Measurements from ENCODE around the gene STT3A.
"Not testable (repeated sequence)": the region's sequence is repeated elsewhere in the genome, so short reads cannot be mapped to it uniquely, and the experiment has no call there.

The STT3A gene

GRCh38 chr11:125568970-125569914, 23.4 kb upstream of the STT3A start, which contains the start of gene EI24:
TSS of gene EI24 (plus strand) at chr11:125569477. CDS start at chr11:125572528, 3,051 bp downstream.
- peak; percentile 98 for DNase-seq (ENCODE audit: low read depth)
- Histone ChIP-seq H3K27me3 (replicated peaks; ENCODE audit: control insufficient read depth, insufficient read depth, low read length) (no peaks in the 10 kb centered on the region), H3K36me3 (ENCODE audit: control insufficient read depth, insufficient read depth, low read length, severe bottlenecking) (peaks cover 19% of the 10 kb centered on the region), H3K9ac (ENCODE audit: low read length) (peak within 1 kb of the TSS; percentile 98), H3K4me1 (ENCODE audit: control insufficient read depth, insufficient read depth, low read length) (peaks cover 20% of the 10 kb centered on the region), H3K9me3 (ENCODE audit: control insufficient read depth, low read length) (no peaks in the 10 kb centered on the region), H3K4me3 (ENCODE audit: low read length) (peak within 1 kb of the TSS; percentile 98)

- Histone ChIP-seq H3K4me3 (ENCODE audit: low read length) (peak overlapping the region; percentile 98), H3K36me3 (ENCODE audit: control insufficient read depth, insufficient read depth, low read length, severe bottlenecking) (peaks cover 28% of the 10 kb centered on the region), H3K4me1 (ENCODE audit: control insufficient read depth, insufficient read depth, low read length) (peaks cover 20% of the 10 kb centered on the region), H3K9ac (ENCODE audit: low read length) (peak overlapping the region; percentile 98), H3K27me3 (replicated peaks; ENCODE audit: control insufficient read depth, insufficient read depth, low read length) (no peaks in the 10 kb centered on the region), H3K9me3 (ENCODE audit: control insufficient read depth, low read length) (no peaks in the 10 kb centered on the region)
- peak; percentile 19 for DNase-seq (ENCODE audit: low read depth)
Observed at GRCh38 chr11:125569915-125570621, 22.6 kb upstream of the STT3A start.

- Histone ChIP-seq H3K9me3 (ENCODE audit: control insufficient read depth, low read length) (no peaks in the 10 kb centered on the region), H3K4me1 (ENCODE audit: control insufficient read depth, insufficient read depth, low read length) (peaks cover 20% of the 10 kb centered on the region), H3K36me3 (ENCODE audit: control insufficient read depth, insufficient read depth, low read length, severe bottlenecking) (peaks cover 37% of the 10 kb centered on the region), H3K9ac (ENCODE audit: low read length) (peak overlapping the region; percentile 98), H3K27me3 (replicated peaks; ENCODE audit: control insufficient read depth, insufficient read depth, low read length) (no peaks in the 10 kb centered on the region), H3K4me3 (ENCODE audit: low read length) (peak overlapping the region; percentile 98)
- no peak for DNase-seq (ENCODE audit: low read depth)
Observed at GRCh38 chr11:125570952-125571351, 21.7 kb upstream of the STT3A start.

- no peak for DNase-seq (ENCODE audit: low read depth)
- Histone ChIP-seq H3K4me1 (ENCODE audit: control insufficient read depth, insufficient read depth, low read length) (peaks cover 20% of the 10 kb centered on the region), H3K9ac (ENCODE audit: low read length) (no peak overlapping the region), H3K36me3 (ENCODE audit: control insufficient read depth, insufficient read depth, low read length, severe bottlenecking) (peaks cover 56% of the 10 kb centered on the region), H3K27me3 (replicated peaks; ENCODE audit: control insufficient read depth, insufficient read depth, low read length) (no peaks in the 10 kb centered on the region), H3K9me3 (ENCODE audit: control insufficient read depth, low read length) (no peaks in the 10 kb centered on the region), H3K4me3 (ENCODE audit: low read length) (no peak overlapping the region)
Observed at GRCh38 chr11:125572916-125573315, 19.7 kb upstream of the STT3A start.

- not testable (repeated sequence) for DNase-seq (ENCODE audit: low read depth); H3K27me3 ChIP-seq (replicated peaks; ENCODE audit: control insufficient read depth, insufficient read depth, low read length); H3K9ac ChIP-seq (ENCODE audit: low read length); H3K4me3 ChIP-seq (ENCODE audit: low read length); H3K4me1 ChIP-seq (ENCODE audit: control insufficient read depth, insufficient read depth, low read length); H3K9me3 ChIP-seq (ENCODE audit: control insufficient read depth, low read length)
- H3K36me3 ChIP-seq (ENCODE audit: control insufficient read depth, insufficient read depth, low read length, severe bottlenecking), result peaks cover 96% of the 10 kb centered on the region
Observed at GRCh38 chr11:125577181-125577580, 15.5 kb upstream of the STT3A start.

GRCh38 chr11:125578783-125579182, 13.9 kb upstream of the STT3A start:
- Histone ChIP-seq H3K36me3 (ENCODE audit: control insufficient read depth, insufficient read depth, low read length, severe bottlenecking) (peaks cover 97% of the 10 kb centered on the region), H3K27me3 (replicated peaks; ENCODE audit: control insufficient read depth, insufficient read depth, low read length) (no peaks in the 10 kb centered on the region), H3K4me3 (ENCODE audit: low read length) (no peak overlapping the region), H3K9ac (ENCODE audit: low read length) (no peak overlapping the region), H3K4me1 (ENCODE audit: control insufficient read depth, insufficient read depth, low read length) (no peaks in the 10 kb centered on the region), H3K9me3 (ENCODE audit: control insufficient read depth, low read length) (no peaks in the 10 kb centered on the region)
- no peak for DNase-seq (ENCODE audit: low read depth)

GRCh38 chr11:125579811-125580210, 12.8 kb upstream of the STT3A start:
- Histone ChIP-seq H3K9me3 (ENCODE audit: control insufficient read depth, low read length) (no peaks in the 10 kb centered on the region), H3K4me1 (ENCODE audit: control insufficient read depth, insufficient read depth, low read length) (no peaks in the 10 kb centered on the region), H3K9ac (ENCODE audit: low read length) (no peak overlapping the region), H3K4me3 (ENCODE audit: low read length) (no peak overlapping the region), H3K36me3 (ENCODE audit: control insufficient read depth, insufficient read depth, low read length, severe bottlenecking) (peaks cover 97% of the 10 kb centered on the region), H3K27me3 (replicated peaks; ENCODE audit: control insufficient read depth, insufficient read depth, low read length) (no peaks in the 10 kb centered on the region)
- DNase-seq (ENCODE audit: low read depth), result no peak

- Histone ChIP-seq H3K4me3 (ENCODE audit: low read length) (no peak overlapping the region), H3K9me3 (ENCODE audit: control insufficient read depth, low read length) (no peaks in the 10 kb centered on the region), H3K36me3 (ENCODE audit: control insufficient read depth, insufficient read depth, low read length, severe bottlenecking) (peaks cover 62% of the 10 kb centered on the region), H3K4me1 (ENCODE audit: control insufficient read depth, insufficient read depth, low read length) (peaks cover 5% of the 10 kb centered on the region), H3K9ac (ENCODE audit: low read length) (no peak overlapping the region), H3K27me3 (replicated peaks; ENCODE audit: control insufficient read depth, insufficient read depth, low read length) (no peaks in the 10 kb centered on the region)
- no peak for DNase-seq (ENCODE audit: low read depth)
Observed at GRCh38 chr11:125583496-125583895, 9.2 kb upstream of the STT3A start.

- peaks cover 42% of the 10 kb centered on the region for H3K36me3 ChIP-seq (ENCODE audit: control insufficient read depth, insufficient read depth, low read length, severe bottlenecking)
- H3K27me3 ChIP-seq (replicated peaks; ENCODE audit: control insufficient read depth, insufficient read depth, low read length), result no peaks in the 10 kb centered on the region
- no peak overlapping the region for H3K4me3 ChIP-seq (ENCODE audit: low read length)
- H3K4me1 ChIP-seq (ENCODE audit: control insufficient read depth, insufficient read depth, low read length), result peaks cover 5% of the 10 kb centered on the region
- DNase-seq (ENCODE audit: low read depth), result peak; percentile 13
- H3K9me3 ChIP-seq (ENCODE audit: control insufficient read depth, low read length), result no peaks in the 10 kb centered on the region
- H3K9ac ChIP-seq (ENCODE audit: low read length), result no peak overlapping the region
Observed at GRCh38 chr11:125585487-125585886, 7.2 kb upstream of the STT3A start.

GRCh38 chr11:125586623-125587022, 6.0 kb upstream of the STT3A start:
- no peak for DNase-seq (ENCODE audit: low read depth)
- Histone ChIP-seq H3K9ac (ENCODE audit: low read length) (no peak overlapping the region), H3K4me1 (ENCODE audit: control insufficient read depth, insufficient read depth, low read length) (peaks cover 5% of the 10 kb centered on the region), H3K4me3 (ENCODE audit: low read length) (no peak overlapping the region), H3K27me3 (replicated peaks; ENCODE audit: control insufficient read depth, insufficient read depth, low read length) (no peaks in the 10 kb centered on the region), H3K36me3 (ENCODE audit: control insufficient read depth, insufficient read depth, low read length, severe bottlenecking) (peaks cover 33% of the 10 kb centered on the region), H3K9me3 (ENCODE audit: control insufficient read depth, low read length) (no peaks in the 10 kb centered on the region)

- no peak for DNase-seq (ENCODE audit: low read depth)
- no peaks in the 10 kb centered on the region for H3K9me3 ChIP-seq (ENCODE audit: control insufficient read depth, low read length)
- no peak overlapping the region for H3K4me3 ChIP-seq (ENCODE audit: low read length)
- peaks cover 24% of the 10 kb centered on the region for H3K36me3 ChIP-seq (ENCODE audit: control insufficient read depth, insufficient read depth, low read length, severe bottlenecking)
- peaks cover 5% of the 10 kb centered on the region for H3K4me1 ChIP-seq (ENCODE audit: control insufficient read depth, insufficient read depth, low read length)
- no peaks in the 10 kb centered on the region for H3K27me3 ChIP-seq (replicated peaks; ENCODE audit: control insufficient read depth, insufficient read depth, low read length)
- H3K9ac ChIP-seq (ENCODE audit: low read length), result no peak overlapping the region
Observed at GRCh38 chr11:125587480-125587879, 5.2 kb upstream of the STT3A start.

Data from adipocyte (in vitro differentiated cells).